AG04450 (cell line): Measurements from ENCODE around the gene DMBT1. TPM values are rescaled to one million over a fixed set of nuclear protein-coding genes. Genes with fewer than 3 reads are reported as not detected.

Experiments
- CTCF ChIA-PET: fragments of 300-600, 350-600 bp; formaldehyde crosslinking; extraction: SDS; loops from one replicate; lab custom pipeline; 2022; ENCODE audit warnings: antibody characterized with exemption, inconsistent platforms; lab: Charles Lee
- POLR2A ChIA-PET: fragments of 350-600 bp; formaldehyde crosslinking; extraction: SDS; loops from one replicate; lab custom pipeline; 2021; ENCODE audit warnings: antibody characterized with exemption, inconsistent platforms; lab: Yijun Ruan, JAX
- DNase-seq: peaks from one replicate; pipeline ENCODE4 v3.0.0-alpha.2; 2011; ENCODE audit warnings: low read depth, low spot score
- H3K27ac ChIP-seq: one replicate; pipeline ENCODE4 v1.5.1; 2012; ENCODE audit warnings: low read depth, low read length, control low read depth
- H3K27me3 ChIP-seq: one replicate; pipeline ENCODE4 v1.6.0; 2012; ENCODE audit warnings: low read length; ENCODE audit not compliant: control insufficient read depth, insufficient read depth
- H3K4me3 ChIP-seq: 2 replicates; pipeline ENCODE4 v1.5.1; 2011; ENCODE audit warnings: mild to moderate bottlenecking, low read depth, low read length, control low read depth
- H3K9me3 ChIP-seq: 2 replicates; pipeline ENCODE4 v1.5.1; 2012; ENCODE audit warnings: low read length; ENCODE audit not compliant: control insufficient read depth, insufficient read depth
- polyA plus RNA-seq: library from polyadenylated mRNA; depleted of rRNA; stranded (reverse); fragments of >200 nt; gene quantifications from 2 replicates; pipeline ENCODE4 v1.2.3, GENCODE V29; 2011
- TF ChIP-seq, protein P1 (sequence below): IDR thresholded peaks from 2 replicates; pipeline ENCODE4 v1.5.1; 2011; ENCODE audit warnings: low read depth, low read length, control low read depth, inconsistent platforms

DMBT1 gene
- polyA plus RNA-seq, 1 experiment = not detected

GRCh38 chr10:122657729-122658128, 97.2 kb downstream of the DMBT1 start:
- H3K27me3 ChIP-seq = no peaks in the 10 kb centered on the region
- no peak overlapping the region for H3K27ac ChIP-seq
- TF ChIP-seq, protein P1, sequence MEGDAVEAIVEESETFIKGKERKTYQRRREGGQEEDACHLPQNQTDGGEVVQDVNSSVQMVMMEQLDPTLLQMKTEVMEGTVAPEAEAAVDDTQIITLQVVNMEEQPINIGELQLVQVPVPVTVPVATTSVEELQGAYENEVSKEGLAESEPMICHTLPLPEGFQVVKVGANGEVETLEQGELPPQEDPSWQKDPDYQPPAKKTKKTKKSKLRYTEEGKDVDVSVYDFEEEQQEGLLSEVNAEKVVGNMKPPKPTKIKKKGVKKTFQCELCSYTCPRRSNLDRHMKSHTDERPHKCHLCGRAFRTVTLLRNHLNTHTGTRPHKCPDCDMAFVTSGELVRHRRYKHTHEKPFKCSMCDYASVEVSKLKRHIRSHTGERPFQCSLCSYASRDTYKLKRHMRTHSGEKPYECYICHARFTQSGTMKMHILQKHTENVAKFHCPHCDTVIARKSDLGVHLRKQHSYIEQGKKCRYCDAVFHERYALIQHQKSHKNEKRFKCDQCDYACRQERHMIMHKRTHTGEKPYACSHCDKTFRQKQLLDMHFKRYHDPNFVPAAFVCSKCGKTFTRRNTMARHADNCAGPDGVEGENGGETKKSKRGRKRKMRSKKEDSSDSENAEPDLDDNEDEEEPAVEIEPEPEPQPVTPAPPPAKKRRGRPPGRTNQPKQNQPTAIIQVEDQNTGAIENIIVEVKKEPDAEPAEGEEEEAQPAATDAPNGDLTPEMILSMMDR = no peak
- H3K9me3 ChIP-seq = no peaks in the 10 kb centered on the region
- no peak for DNase-seq
- CTCF ChIA-PET = no interaction called here
- POLR2A ChIA-PET = no interaction called here
- H3K4me3 ChIP-seq = no peak overlapping the region

- POLR2A ChIA-PET = no interaction called here
- Histone ChIP-seq H3K27me3 (no peaks in the 10 kb centered on the region), H3K9me3 (no peaks in the 10 kb centered on the region), H3K27ac (no peak overlapping the region), H3K4me3 (no peak overlapping the region)
- no peak for DNase-seq
- CTCF ChIA-PET = no interaction called here
- TF ChIP-seq, protein P1 = no peak
These were observed 97.9 kb downstream of the DMBT1 start for GRCh38 chr10:122658356-122659049.

- CTCF ChIA-PET = no interaction called here
These were observed 98.6 kb downstream of the DMBT1 start for GRCh38 chr10:122659126-122659525.

DNA sequence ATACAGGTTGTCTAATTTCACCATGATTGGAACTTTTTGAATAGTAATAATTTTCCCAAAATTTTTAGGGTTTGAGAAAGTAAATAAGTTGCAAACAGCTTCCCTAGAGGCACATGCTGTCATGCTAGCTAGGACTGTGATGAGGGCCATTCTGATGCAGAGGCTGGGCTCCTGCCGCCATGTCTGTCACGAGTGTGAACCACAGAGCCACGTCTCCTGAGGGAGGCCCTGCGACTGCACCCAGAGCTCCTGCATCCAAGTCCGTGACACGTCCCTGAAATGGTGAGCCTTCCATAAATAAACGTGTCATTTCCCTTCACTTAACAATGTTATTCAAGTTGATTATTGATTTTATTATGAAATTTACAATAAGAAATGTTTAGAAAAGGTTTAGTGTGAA, 99.1 kb downstream of the DMBT1 start:
- no peak overlapping the region for H3K27ac ChIP-seq
- no peaks in the 10 kb centered on the region for H3K9me3 ChIP-seq
- TF ChIP-seq, protein P1 = no peak
- DNase-seq = no peak
- H3K4me3 ChIP-seq = no peak overlapping the region
- POLR2A ChIA-PET = no interaction called here
- CTCF ChIA-PET = no interaction called here
- no peaks in the 10 kb centered on the region for H3K27me3 ChIP-seq

More at GRCh38 chr10:122659126-122659525, 98.6 kb downstream of the DMBT1 start:
- TF ChIP-seq, protein P1 = no peak
- Histone ChIP-seq H3K9me3 (no peaks in the 10 kb centered on the region), H3K27ac (no peak overlapping the region), H3K27me3 (no peaks in the 10 kb centered on the region), H3K4me3 (no peak overlapping the region)
- DNase-seq = no peak
- POLR2A ChIA-PET = no interaction called here

- Histone ChIP-seq H3K27me3 (no peaks in the 10 kb centered on the region), H3K9me3 (no peaks in the 10 kb centered on the region), H3K4me3 (no peak overlapping the region), H3K27ac (no peak overlapping the region)
- TF ChIP-seq, protein P1 = no peak
- DNase-seq = no peak
- ChIA-PET CTCF (no interaction called here), POLR2A (no interaction called here)
These were observed 100.1 kb downstream of the DMBT1 start for GRCh38 chr10:122660696-122661095.
